Stimulated activated naive B cell treated with anti-CD40 and anti-IgM and Interleukin-4, amounts not matched to agents 10 μg/mL and 1 μg/mL and 100 μg/mL, for 72 hours (primary cell): ENCODE results near the gene NECTIN2.
"Not testable (repeated sequence)": the region's sequence is repeated elsewhere in the genome, so short reads cannot be mapped to it uniquely, and the experiment has no call there.

Source experiments
- ATAC-seq, 2 donors: fragments of 150-1000 bp; cut with Tn5 transposase; replicated peaks; 2 replicates each; pipeline ENCODE4 v1.10.0; 2021; ENCODE audit warnings: moderate library complexity in 1 of 2
- DNase-seq: peaks from one replicate; pipeline ENCODE4 v3.0.0; 2021
- H3K27ac Mint-ChIP-seq: one replicate; pipeline ENCODE4 v1.8.0; 2022; ENCODE audit warnings: mild to moderate bottlenecking, mixed read lengths
- H3K27me3 Mint-ChIP-seq, 2 donors: one replicate each; pipeline ENCODE4 v1.8.0; 2022; ENCODE audit warnings: mixed read lengths in 2 of 2
- H3K36me3 Mint-ChIP-seq, 2 donors: one replicate each; pipeline ENCODE4 v1.8.0; 2022; ENCODE audit warnings: mixed read lengths in 2 of 2, mild to moderate bottlenecking in 1 of 2
- H3K4me1 Mint-ChIP-seq, 2 donors: one replicate each; pipeline ENCODE4 v1.8.0; 2022; ENCODE audit warnings: mixed read lengths in 2 of 2, mild to moderate bottlenecking in 1 of 2
- H3K4me3 Mint-ChIP-seq, 2 donors: one replicate each; pipeline ENCODE4 v1.8.0; 2022; ENCODE audit warnings: mild to moderate bottlenecking in 2 of 2, mixed read lengths in 2 of 2, moderate library complexity in 1 of 2
- H3K9me3 Mint-ChIP-seq, 2 donors: one replicate each; pipeline ENCODE4 v1.8.0; 2022; ENCODE audit warnings: mixed read lengths in 2 of 2, mild to moderate bottlenecking in 1 of 2

Gene NECTIN2

DNA sequence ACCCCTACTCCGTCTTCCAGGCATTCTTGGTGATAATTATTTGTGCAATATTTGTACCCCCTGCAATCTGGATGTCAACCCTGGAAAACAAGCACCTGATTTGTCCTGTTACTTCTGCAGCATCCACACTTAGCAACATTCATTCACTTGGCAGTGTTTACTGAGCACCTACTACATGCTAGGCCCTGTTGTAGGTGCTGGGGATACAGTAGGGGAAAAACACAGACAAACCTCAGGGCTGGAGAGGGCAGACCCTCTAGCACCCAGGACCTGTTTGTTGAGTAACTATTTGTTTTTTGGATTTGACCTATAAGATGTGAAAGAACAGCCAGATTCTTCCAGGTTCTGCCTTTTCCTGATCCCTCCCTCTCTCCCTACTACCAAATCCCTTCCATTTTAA lies 9.5 kb downstream of the NECTIN2 start:
- peaks cover 14 to 36% of the 10 kb centered on the region in 2 donors for H3K27me3 Mint-ChIP-seq
- DNase-seq (no peak), ATAC-seq (no peak)
- H3K4me3 Mint-ChIP-seq: no peak overlapping the region
- no peaks in the 10 kb centered on the region for H3K4me1 Mint-ChIP-seq
- H3K27ac Mint-ChIP-seq: no peak overlapping the region
- H3K9me3 Mint-ChIP-seq: no peaks in the 10 kb centered on the region
- no peaks in the 10 kb centered on the region for H3K36me3 Mint-ChIP-seq

DNA sequence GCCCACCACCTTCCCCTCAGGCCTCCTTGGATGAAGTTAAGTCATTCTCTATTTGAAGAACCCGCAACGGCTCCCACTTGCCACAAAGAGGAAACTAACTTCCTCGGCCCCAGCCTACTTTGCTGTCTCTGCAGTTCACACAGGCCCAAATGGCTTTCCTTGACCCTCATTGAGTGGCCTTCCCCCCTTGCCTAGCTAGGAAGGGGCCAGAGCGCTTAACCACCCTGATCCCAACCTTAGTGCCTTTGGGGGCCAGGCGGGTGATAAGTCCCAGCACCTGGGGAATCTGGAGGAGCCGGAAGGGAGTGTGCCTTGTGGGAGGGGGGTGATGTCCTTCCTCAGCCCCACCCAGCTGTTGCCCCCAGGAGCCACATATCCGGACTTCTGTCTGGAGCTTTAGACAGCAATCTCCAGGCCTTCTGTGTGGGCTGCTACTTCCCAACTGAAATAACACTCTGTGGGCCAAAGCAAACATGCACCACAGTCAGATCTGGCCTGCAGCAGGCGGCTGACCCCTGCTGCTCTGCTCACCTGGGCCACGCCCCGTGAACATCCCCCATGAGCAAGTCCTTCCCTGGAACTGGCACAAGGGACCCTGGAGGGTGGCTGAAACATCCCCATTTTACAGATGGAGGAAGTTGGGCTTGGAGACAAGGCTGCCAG lies 10.5 kb downstream of the NECTIN2 start:
- no peaks in the 10 kb centered on the region for H3K36me3 Mint-ChIP-seq
- no peak overlapping the region for H3K4me3 Mint-ChIP-seq
- DNase-seq (no peak), ATAC-seq (no peak)
- no peaks in the 10 kb centered on the region for H3K9me3 Mint-ChIP-seq
- peaks cover 9 to 29% of the 10 kb centered on the region in 2 donors for H3K27me3 Mint-ChIP-seq
- H3K4me1 Mint-ChIP-seq: no peaks in the 10 kb centered on the region
- no peak overlapping the region for H3K27ac Mint-ChIP-seq

DNA sequence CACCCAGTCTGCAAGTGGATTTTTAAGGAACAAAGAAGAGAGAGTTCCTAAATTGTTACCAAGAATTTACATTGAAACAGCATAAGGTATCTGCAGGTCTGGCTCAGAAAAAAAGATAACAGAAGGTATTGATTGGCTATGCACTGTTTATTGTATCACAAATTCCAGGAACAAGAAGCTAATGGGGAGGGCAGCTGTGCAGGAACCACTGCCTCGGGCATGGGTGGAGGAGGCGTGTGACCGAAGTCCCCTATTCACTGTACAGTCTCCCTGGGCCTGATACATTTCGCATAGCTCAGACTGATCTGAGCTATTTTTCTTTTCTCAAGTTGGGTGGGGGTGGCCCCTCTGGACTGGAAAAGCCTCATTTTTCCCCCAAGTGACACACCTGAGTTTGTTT lies 11.7 kb downstream of the NECTIN2 start:
- DNase-seq (no peak), ATAC-seq (no peak)
- no peaks in the 10 kb centered on the region for H3K9me3 Mint-ChIP-seq
- no peak overlapping the region for H3K27ac Mint-ChIP-seq
- H3K36me3 Mint-ChIP-seq: no peaks in the 10 kb centered on the region
- H3K4me3 Mint-ChIP-seq: no peak overlapping the region
- no peaks in the 10 kb centered on the region for H3K4me1 Mint-ChIP-seq
- peaks cover 11 to 19% of the 10 kb centered on the region in 2 donors for H3K27me3 Mint-ChIP-seq

DNA sequence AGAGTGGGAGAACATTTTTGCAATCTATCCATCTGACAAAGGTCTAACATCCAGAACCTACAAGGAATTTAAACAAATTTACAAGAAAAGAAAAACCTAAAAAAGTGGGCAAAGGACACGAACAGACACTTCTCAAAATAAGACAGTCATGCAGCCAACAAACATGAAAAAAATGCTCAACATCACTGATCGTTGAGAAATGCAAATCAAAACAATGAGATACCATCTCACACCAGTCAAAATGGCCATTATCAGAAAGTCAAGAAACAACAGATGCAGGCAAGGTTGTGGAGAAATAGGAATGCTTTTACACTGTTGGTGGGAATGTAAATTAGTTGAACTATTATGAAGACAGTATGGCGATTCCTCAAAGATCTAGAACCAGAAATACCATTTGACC lies 15.5 kb downstream of the NECTIN2 start:
- H3K27ac Mint-ChIP-seq, H3K36me3 Mint-ChIP-seq, H3K4me1 Mint-ChIP-seq, DNase-seq, H3K4me3 Mint-ChIP-seq, H3K9me3 Mint-ChIP-seq, ATAC-seq: not testable (repeated sequence)
- H3K27me3 Mint-ChIP-seq: peaks cover 4 to 12% of the 10 kb centered on the region in 2 donors

DNA sequence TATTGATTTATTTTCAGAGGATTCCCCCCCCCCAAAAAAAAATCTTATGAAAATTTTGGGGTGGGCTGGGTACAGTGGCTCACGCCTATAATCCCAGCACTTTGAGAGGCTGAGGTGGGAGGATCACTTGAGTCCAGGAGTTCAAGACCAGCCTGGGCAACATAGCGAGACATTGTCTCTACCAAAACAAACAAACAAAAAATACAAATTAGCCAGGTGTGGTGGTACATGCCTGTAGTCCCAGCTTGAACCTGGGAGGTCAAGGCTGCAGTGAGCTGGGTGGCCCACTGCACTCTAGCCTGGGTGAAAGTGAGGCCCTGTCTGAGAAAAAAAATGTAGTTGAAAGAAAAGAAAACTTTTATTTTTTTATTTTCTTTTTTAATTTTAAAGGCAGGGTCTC lies 17.9 kb downstream of the NECTIN2 start:
- Mint-ChIP-seq H3K27me3 (peaks cover 2 to 12% of the 10 kb centered on the region in 2 donors), H3K36me3 (no peaks in the 10 kb centered on the region), H3K4me1 (no peaks in the 10 kb centered on the region), H3K27ac (no peak overlapping the region), H3K4me3 (no peak overlapping the region), H3K9me3 (no peaks in the 10 kb centered on the region)
- DNase-seq: no peak
- no peak for ATAC-seq

DNA sequence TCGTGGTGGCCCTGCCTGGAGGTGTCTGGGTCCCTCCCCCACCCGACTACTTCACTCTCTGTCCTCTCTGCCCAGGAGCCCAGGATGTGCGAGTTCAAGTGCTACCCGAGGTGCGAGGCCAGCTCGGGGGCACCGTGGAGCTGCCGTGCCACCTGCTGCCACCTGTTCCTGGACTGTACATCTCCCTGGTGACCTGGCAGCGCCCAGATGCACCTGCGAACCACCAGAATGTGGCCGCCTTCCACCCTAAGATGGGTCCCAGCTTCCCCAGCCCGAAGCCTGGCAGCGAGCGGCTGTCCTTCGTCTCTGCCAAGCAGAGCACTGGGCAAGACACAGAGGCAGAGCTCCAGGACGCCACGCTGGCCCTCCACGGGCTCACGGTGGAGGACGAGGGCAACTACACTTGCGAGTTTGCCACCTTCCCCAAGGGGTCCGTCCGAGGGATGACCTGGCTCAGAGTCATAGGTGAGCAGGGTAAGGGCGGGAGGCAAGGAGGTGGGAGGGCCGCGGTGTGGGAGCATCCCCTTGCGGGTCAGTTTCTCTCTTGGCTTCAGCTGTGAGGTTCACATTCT lies 19.2 kb downstream of the NECTIN2 start:
- peaks cover 5 to 12% of the 10 kb centered on the region in 2 donors for H3K27me3 Mint-ChIP-seq
- no peak overlapping the region for H3K4me3 Mint-ChIP-seq
- no peaks in the 10 kb centered on the region for H3K9me3 Mint-ChIP-seq
- H3K27ac Mint-ChIP-seq: no peak overlapping the region
- no peak for ATAC-seq
- no peaks in the 10 kb centered on the region for H3K4me1 Mint-ChIP-seq
- no peaks in the 10 kb centered on the region for H3K36me3 Mint-ChIP-seq
- no peak for DNase-seq

DNA sequence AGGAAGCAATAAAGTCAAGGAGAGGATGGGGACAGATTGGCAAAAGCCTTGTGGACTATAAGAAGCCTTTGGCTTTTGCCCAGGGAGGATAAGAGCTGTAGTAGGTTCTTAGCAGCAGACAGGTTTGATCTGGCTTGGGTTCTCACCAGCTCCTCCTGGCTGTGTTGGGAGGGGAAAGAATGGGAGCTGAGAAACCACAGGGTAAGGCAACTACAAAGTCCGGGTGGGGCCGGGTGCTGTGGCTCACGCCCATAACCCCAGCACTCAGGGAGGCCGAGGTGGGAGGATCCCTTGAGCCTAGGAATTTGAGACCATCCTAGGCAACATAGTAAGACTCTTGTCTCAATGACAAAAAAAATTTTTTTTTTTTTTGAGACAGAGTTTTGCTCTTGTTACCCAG lies 20.6 kb downstream of the NECTIN2 start:
- no peak for ATAC-seq
- Mint-ChIP-seq H3K9me3 (no peaks in the 10 kb centered on the region), H3K27me3 (peaks cover 5 to 12% of the 10 kb centered on the region in 2 donors), H3K4me3 (no peak overlapping the region), H3K4me1 (no peaks in the 10 kb centered on the region), H3K36me3 (no peaks in the 10 kb centered on the region), H3K27ac (no peak overlapping the region)
- no peak for DNase-seq

DNA sequence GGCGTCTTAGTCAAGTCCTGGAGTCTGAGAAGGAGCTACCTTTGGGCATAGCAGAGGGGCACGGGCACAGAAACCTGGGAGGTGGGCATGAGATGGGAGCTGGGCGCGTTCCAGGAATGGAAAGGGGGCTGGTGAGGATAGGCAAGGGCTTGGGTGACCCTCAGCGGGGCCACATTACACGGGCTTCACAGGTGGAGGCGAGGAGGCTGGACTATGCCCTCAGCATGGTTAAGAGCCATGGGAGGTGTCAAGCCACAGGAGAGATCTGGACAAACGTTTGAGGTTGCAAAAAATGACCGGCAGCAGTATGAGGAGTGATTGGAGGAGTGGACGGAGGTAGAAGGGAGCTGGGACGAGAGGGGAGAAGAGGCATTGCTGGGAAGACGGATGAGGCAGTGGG lies 21.5 kb downstream of the NECTIN2 start:
- H3K4me3 Mint-ChIP-seq: no peak overlapping the region
- DNase-seq (no peak), ATAC-seq (no peak)
- H3K27me3 Mint-ChIP-seq: peaks cover 5 to 9% of the 10 kb centered on the region in 2 donors
- no peaks in the 10 kb centered on the region for H3K36me3 Mint-ChIP-seq
- H3K27ac Mint-ChIP-seq: no peak overlapping the region
- no peaks in the 10 kb centered on the region for H3K9me3 Mint-ChIP-seq
- H3K4me1 Mint-ChIP-seq: no peaks in the 10 kb centered on the region

DNA sequence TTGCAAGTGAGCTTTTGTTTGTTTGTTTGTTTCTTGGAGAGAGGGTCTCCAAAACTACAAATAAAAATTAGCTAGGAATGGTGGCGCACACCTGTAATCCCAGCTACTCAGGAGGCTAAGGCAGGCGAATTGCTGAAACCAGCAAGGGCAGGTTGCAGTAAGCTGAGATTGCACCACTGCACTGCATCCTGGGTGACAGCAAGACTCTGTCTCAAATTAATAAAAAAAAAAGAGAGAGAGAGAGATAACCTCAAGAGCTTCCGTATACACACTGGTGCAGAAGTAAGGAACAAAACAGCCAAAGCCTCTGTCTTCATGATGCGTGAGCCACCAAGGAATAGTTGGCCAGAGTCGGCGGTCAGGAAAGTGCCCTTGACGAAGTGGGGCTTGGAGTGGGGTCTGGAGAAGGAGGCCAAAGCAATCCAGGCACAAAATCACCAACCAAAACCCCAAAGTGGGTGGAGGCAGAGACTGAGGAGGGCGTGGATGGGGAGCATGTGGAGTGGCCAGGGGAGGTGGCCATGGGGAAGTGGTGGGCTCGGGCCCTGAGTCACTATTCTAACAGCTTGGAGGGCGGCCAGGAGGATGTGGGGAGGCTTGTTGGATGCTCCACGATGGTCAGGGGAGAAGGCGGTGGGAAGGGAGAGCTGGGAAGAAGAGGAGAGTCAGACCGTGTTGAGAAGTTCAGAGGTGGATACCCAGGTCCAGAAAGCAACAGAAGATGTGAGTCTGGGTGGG lies 23.8 kb downstream of the NECTIN2 start:
- Mint-ChIP-seq H3K4me1 (no peaks in the 10 kb centered on the region), H3K36me3 (no peaks in the 10 kb centered on the region), H3K27me3 (peaks cover 5 to 13% of the 10 kb centered on the region in 2 donors), H3K4me3 (no peak overlapping the region), H3K9me3 (no peaks in the 10 kb centered on the region), H3K27ac (no peak overlapping the region)
- DNase-seq: no peak
- ATAC-seq: no peak

DNA sequence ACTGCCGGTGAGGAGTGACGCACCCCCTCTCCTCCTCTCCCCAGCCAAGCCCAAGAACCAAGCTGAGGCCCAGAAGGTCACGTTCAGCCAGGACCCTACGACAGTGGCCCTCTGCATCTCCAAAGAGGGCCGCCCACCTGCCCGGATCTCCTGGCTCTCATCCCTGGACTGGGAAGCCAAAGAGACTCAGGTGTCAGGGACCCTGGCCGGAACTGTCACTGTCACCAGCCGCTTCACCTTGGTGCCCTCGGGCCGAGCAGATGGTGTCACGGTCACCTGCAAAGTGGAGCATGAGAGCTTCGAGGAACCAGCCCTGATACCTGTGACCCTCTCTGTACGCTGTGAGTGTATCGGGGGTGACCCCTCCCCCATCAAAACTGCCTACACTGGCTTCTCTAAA lies 25.7 kb downstream of the NECTIN2 start:
- Mint-ChIP-seq H3K9me3 (no peaks in the 10 kb centered on the region), H3K4me3 (no peak overlapping the region), H3K36me3 (no peaks in the 10 kb centered on the region), H3K27ac (no peak overlapping the region), H3K4me1 (no peaks in the 10 kb centered on the region), H3K27me3 (peaks cover 0 to 13% of the 10 kb centered on the region in 2 donors)
- no peak for DNase-seq
- ATAC-seq: no peak

DNA sequence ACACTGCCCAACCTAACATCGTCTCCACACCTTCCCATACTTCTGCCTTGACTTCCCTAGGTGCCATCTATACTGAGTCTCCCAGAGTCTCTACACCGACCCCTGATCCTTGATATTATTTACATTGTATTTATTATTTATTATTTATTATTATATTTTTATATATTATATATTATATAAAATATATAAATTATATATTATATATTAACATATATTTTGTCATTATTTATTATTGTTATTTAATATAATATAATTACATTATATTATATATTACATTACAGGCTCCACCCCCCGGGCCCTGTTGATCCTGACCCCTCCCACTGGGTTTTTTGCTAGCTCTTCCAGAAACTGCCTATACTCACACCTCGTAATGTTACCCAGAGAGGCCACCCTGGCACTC lies 26.6 kb downstream of the NECTIN2 start:
- ATAC-seq: no peak
- Mint-ChIP-seq H3K4me1 (peaks cover 0 to 3% of the 10 kb centered on the region in 2 donors), H3K27ac (no peak overlapping the region), H3K27me3 (peaks cover 0 to 13% of the 10 kb centered on the region in 2 donors), H3K9me3 (no peaks in the 10 kb centered on the region), H3K4me3 (no peak overlapping the region), H3K36me3 (no peaks in the 10 kb centered on the region)
- DNase-seq: no peak

DNA sequence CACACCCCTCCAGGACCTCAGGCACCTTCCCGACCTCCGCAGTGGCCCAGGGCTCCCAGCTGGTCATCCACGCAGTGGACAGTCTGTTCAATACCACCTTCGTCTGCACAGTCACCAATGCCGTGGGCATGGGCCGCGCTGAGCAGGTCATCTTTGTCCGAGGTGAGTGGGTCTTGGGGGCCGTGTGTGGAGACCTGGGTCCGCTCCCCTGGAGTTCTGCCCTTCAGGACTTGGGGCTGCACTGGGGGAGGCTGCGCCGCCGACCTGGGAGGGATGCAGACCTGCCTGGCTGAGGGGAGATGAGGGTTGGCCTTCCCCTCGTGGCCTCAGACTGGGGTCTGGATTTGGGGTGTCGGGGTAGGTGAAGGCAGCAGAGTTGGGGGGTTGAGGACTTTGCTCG lies 28.2 kb downstream of the NECTIN2 start:
- H3K9me3 Mint-ChIP-seq: no peaks in the 10 kb centered on the region
- peaks cover 0 to 23% of the 10 kb centered on the region in 2 donors for H3K27me3 Mint-ChIP-seq
- no peak overlapping the region for H3K27ac Mint-ChIP-seq
- H3K4me3 Mint-ChIP-seq: no peak overlapping the region
- H3K36me3 Mint-ChIP-seq: no peaks in the 10 kb centered on the region
- no peak for DNase-seq
- ATAC-seq: no peak
- peaks cover 0 to 3% of the 10 kb centered on the region in 2 donors for H3K4me1 Mint-ChIP-seq

DNA sequence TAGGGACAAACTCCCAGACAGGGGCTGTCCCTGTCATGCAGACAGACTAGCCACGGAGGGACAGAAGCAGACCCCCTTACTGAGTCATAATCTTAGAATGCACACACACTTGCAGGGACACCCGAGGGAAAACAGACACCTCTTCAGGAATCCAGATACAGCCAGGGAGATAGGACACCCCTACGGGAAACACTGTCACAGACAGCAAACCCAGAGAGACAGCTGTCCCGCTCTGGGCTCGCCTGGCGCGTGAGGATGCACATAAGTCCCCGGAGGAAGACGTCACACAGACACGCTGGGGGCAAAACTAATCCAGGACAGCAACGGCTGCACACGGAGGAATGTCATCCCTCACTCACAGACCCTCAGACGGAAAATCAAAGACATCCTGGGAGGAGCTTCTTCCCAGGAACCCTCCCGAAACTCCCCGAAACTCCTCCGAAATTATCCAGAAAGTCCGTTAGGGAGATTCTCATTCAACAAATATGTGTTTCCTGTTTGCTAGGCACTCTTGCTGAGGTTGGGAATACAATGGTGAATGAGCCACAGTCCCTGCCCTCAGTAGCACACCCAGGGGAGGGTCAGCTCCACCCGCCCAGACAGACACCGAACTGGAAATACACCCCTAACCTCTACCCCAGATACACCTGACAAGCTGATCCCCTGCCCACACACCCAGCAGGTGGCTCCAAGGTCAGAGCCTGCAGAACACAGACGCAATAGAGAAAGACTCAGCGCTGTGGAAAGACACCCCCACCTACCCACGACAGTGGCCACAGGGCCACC lies 29.8 kb downstream of the NECTIN2 start:
- Mint-ChIP-seq H3K4me3 (no peak overlapping the region), H3K4me1 (peaks cover 0 to 3% of the 10 kb centered on the region in 2 donors), H3K9me3 (no peaks in the 10 kb centered on the region), H3K36me3 (no peaks in the 10 kb centered on the region), H3K27ac (no peak overlapping the region), H3K27me3 (peaks cover 6 to 17% of the 10 kb centered on the region in 2 donors)
- DNase-seq (no peak), ATAC-seq (no peak)

DNA sequence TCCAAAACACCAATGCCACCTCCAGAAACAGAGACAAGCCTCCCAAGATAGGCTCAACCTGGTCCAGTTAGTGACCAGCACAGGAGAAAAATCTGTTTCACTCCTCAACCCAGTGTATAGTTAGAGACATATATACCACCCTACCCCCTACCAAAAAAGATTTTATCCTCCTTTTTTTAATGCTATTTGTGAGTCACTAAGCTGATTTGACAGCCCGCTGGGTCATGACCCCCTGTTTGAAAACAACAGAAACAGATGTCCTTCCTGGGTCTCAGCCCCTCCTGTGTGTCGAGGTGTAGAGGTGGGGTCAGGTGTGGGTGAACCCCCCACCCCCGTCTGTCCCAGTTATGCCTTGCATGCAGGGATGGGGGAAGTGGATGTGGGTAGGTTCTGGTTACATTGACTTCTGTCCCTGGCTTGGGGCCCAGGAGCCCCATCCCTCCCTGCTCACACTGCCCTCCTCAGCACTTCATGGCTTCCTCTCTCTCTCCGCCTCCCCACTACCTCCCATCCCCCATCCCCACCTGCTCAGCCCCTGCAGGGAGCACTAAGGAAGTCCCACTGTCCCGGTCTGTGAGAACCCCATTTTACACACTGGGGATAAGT lies 30.9 kb downstream of the NECTIN2 start:
- H3K4me1 Mint-ChIP-seq: peaks cover 0 to 3% of the 10 kb centered on the region in 2 donors
- no peak overlapping the region for H3K27ac Mint-ChIP-seq

More for the DNA sequence above, 30.9 kb downstream of the NECTIN2 start:
- Mint-ChIP-seq H3K27me3 (peaks cover 6 to 16% of the 10 kb centered on the region in 2 donors), H3K9me3 (no peaks in the 10 kb centered on the region), H3K36me3 (no peaks in the 10 kb centered on the region), H3K4me3 (no peak overlapping the region)
- no peak for DNase-seq
- no peak for ATAC-seq
